Naive thymus-derived CD4-positive, alpha-beta T cell (primary cell): ENCODE measurements around the gene SGSM2. TPM values are rescaled to one million over a fixed set of nuclear protein-coding genes. Genes with fewer than 3 reads are reported as not detected.

Source experiments
- ATAC-seq: fragments of 150-1000 bp; cut with Tn5 transposase; 2 replicates; pipeline ENCODE4 v1.10.0; 2021; ENCODE audit warnings: mild to moderate bottlenecking, moderate library complexity
- CTCF ChIA-PET: fragments of 350-600 bp; sonication (Branson Sonifier 250); formaldehyde crosslinking; loops from one replicate; lab custom pipeline; 2021; ENCODE audit warnings: antibody characterized with exemption; lab: Charles Lee
- POLR2A ChIA-PET: fragments of 350-600 bp; sonication (Branson Sonifier 250); formaldehyde crosslinking; loops from one replicate; lab custom pipeline; 2021; ENCODE audit warnings: antibody characterized with exemption, inconsistent platforms; lab: Charles Lee
- DNase-seq, 9 donors: peaks; one replicate each; pipeline versions ENCODE4 v3.0.0 to v3.0.0-alpha.2; 2020 to 2022; ENCODE audit warnings: mixed read lengths in 1 of 9
- H3K27ac ChIP-seq: one replicate; pipeline ENCODE4 v1.7.0; 2013; ENCODE audit warnings: mild to moderate bottlenecking, low read depth, low read length, moderate library complexity
- H3K27me3 ChIP-seq, 2 donors: one replicate each; pipeline ENCODE4 v1.7.0; 2013; ENCODE audit warnings: low read length in 2 of 2, mild to moderate bottlenecking in 2 of 2, moderate library complexity in 2 of 2; ENCODE audit not compliant: control insufficient read depth in 2 of 2, insufficient read depth in 2 of 2
- H3K36me3 ChIP-seq, 3 experiments: 1 replicate in 2 of 3; 2 replicates in 1 of 3; pipeline ENCODE4 v1.7.0; 2013; ENCODE audit warnings: low read length in 3 of 3, mild to moderate bottlenecking in 3 of 3, moderate library complexity in 1 of 3; ENCODE audit not compliant: insufficient read depth in 3 of 3, control insufficient read depth in 2 of 3
- H3K4me1 ChIP-seq, 2 donors: one replicate each; pipeline ENCODE4 v1.7.0; 2013; ENCODE audit warnings: low read length in 2 of 2, mild to moderate bottlenecking in 2 of 2, moderate library complexity in 1 of 2; ENCODE audit not compliant: control insufficient read depth in 2 of 2, insufficient read depth in 2 of 2
- H3K4me3 ChIP-seq: 2 replicates; pipeline ENCODE4 v1.7.0; 2013; ENCODE audit warnings: mild to moderate bottlenecking, low read length
- H3K9me3 ChIP-seq, 3 experiments: 1 replicate in 2 of 3; 2 replicates in 1 of 3; pipeline ENCODE4 v1.7.0; 2013; ENCODE audit warnings: low read length in 3 of 3; ENCODE audit not compliant: control insufficient read depth in 2 of 3
- H3K27ac Mint-ChIP-seq, 9 donors: one replicate each; pipeline ENCODE4 v1.8.0; 2020 to 2022; ENCODE audit warnings: mixed read lengths in 9 of 9, mild to moderate bottlenecking in 8 of 9, moderate library complexity in 5 of 9, inconsistent platforms in 2 of 9
- H3K27me3 Mint-ChIP-seq, 5 donors: one replicate each; pipeline ENCODE4 v1.8.0; 2021 to 2022; ENCODE audit warnings: mixed read lengths in 5 of 5, mild to moderate bottlenecking in 1 of 5
- H3K36me3 Mint-ChIP-seq, 5 donors: one replicate each; pipeline ENCODE4 v1.8.0; 2020 to 2022; ENCODE audit warnings: mixed read lengths in 5 of 5, mild to moderate bottlenecking in 3 of 5, inconsistent platforms in 1 of 5
- H3K4me1 Mint-ChIP-seq, 7 donors: one replicate each; pipeline ENCODE4 v1.8.0; 2020 to 2022; ENCODE audit warnings: mixed read lengths in 7 of 7, mild to moderate bottlenecking in 3 of 7, inconsistent platforms in 1 of 7
- H3K4me3 Mint-ChIP-seq, 10 donors: one replicate each; pipeline ENCODE4 v1.8.0; 2020 to 2022; ENCODE audit warnings: mild to moderate bottlenecking in 10 of 10, mixed read lengths in 10 of 10, moderate library complexity in 6 of 10, inconsistent platforms in 2 of 10
- H3K9me3 Mint-ChIP-seq, 11 donors: one replicate each; pipeline ENCODE4 v1.8.0; 2020 to 2022; ENCODE audit warnings: mixed read lengths in 11 of 11, mild to moderate bottlenecking in 4 of 11, inconsistent platforms in 1 of 11, moderate library complexity in 1 of 11
- intact Hi-C, 2 donors: fragments of 100-400 bp; cut with micrococcal nuclease; formaldehyde crosslinking; loops; one replicate each; pipeline ENCODE4 v1.15.1; 2023
- polyA plus RNA-seq, 2 donors: library from polyadenylated mRNA; unstranded; fragments of 300-500 nt; fragmentation: Illumina TruSeq; gene quantifications; one replicate each; pipeline ENCODE4 v1.2.3, GENCODE V29; 2021
- total RNA-seq, 6 experiments: library from RNA in 5 of 6; stranded (reverse) in 5 of 6; gene quantifications; 1 replicate in 5 of 6; 2 replicates in 1 of 6; pipeline ENCODE4 v1.2.3 and lab custom pipeline; 2021 to 2026

Gene SGSM2
- total and polyA plus RNA-seq, 7 experiments from 2014 or later = 9.4 to 151 (median 118) TPM

GRCh38 chr17:2390199-2390836, 53.0 kb downstream of the SGSM2 start:
- DNase-seq (peak in 1 of 9 donors; percentile 9), ATAC-seq (no peak)
- Histone ChIP-seq H3K9me3 (no peaks in the 10 kb centered on the region), H3K27ac (peak overlapping the region; percentile 100), H3K4me1 (peaks cover 15 to 32% of the 10 kb centered on the region in 2 donors), H3K27me3 (no peaks in the 10 kb centered on the region), H3K4me3 (no peak overlapping the region), H3K36me3 (peaks cover 0 to 36% (median 0%) of the 10 kb centered on the region in 3 experiments)
- POLR2A ChIA-PET = interaction anchor here (9.6 kb wide), 1 partner anchor 11 kb away, joined by 82 read pairs; the partner anchor contains the start of gene MNT
- peaks cover 28 to 53% (median 40%) of the 10 kb centered on the region in 7 donors for H3K4me1 Mint-ChIP-seq
- H3K27me3 Mint-ChIP-seq = no peaks in the 10 kb centered on the region
- peak overlapping the region; percentile 25 to 96 (median 60) for H3K27ac Mint-ChIP-seq
- intact Hi-C loops = no loop called here
- H3K36me3 Mint-ChIP-seq = peaks cover 0 to 8% (median 7%) of the 10 kb centered on the region in 5 donors
- CTCF ChIA-PET = interaction anchor here (2.7 kb wide), 1 partner anchor 8 kb away, joined by 14 read pairs; no protein-coding TSS in a partner anchor
- H3K9me3 Mint-ChIP-seq = peaks cover 0 to 8% (median 0%) of the 10 kb centered on the region in 11 donors
- peak overlapping the region in 6 of 10 donors; percentile 14 to 69 (median 30) for H3K4me3 Mint-ChIP-seq

DNA sequence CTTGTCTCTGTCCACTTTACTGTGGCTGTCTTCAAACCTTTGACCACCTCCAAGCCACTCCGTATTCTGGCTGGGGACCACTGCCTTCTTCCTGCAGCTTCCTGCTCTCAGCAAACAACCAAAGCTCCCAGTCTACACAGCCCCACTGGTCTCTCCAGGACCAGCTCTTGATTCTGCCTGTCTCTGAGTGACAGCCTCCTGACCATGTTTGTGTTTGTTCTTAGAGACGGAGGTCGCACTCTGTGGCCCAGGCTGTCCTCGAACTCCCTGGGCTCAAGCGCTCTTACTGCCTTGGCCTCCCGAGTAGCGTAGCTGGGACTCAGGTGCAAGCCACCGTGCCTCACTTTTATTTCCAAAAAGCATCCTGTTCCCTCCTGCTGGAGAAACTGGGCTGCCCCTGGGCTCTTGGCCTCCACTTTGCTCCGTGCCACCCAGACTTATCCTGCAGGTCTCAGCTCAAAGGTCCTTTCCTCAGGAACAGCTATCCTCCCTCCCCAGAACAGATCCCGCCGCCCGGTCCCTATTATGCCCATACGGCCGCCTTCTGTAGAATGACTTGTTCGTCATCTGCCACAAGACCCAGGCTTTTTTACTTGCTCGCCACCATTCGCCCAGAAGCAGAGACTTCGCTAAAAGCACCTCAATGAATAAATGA, 54.4 kb downstream of the SGSM2 start:
- H3K36me3 Mint-ChIP-seq = peaks cover 0 to 8% (median 7%) of the 10 kb centered on the region in 5 donors
- H3K27ac Mint-ChIP-seq = peak overlapping the region; percentile 90 to 98 (median 95)
- H3K27me3 Mint-ChIP-seq = no peaks in the 10 kb centered on the region
- Histone ChIP-seq H3K4me1 (peaks cover 15 to 44% of the 10 kb centered on the region in 2 donors), H3K27ac (peak overlapping the region; percentile 100), H3K36me3 (peaks cover 0 to 24% (median 0%) of the 10 kb centered on the region in 3 experiments), H3K4me3 (peak overlapping the region; percentile 89), H3K27me3 (no peaks in the 10 kb centered on the region), H3K9me3 (no peaks in the 10 kb centered on the region)
- no peak for ATAC-seq
- DNase-seq = no peak
- POLR2A ChIA-PET = interaction anchor here (1.0 to 9.6 kb wide), 7 partner anchors 10 to 119 kb away, joined by 3 to 82 read pairs (median 4); partner anchors contain the start of genes MNT, SGSM2 and TSR1
- peaks cover 33 to 63% (median 49%) of the 10 kb centered on the region in 7 donors for H3K4me1 Mint-ChIP-seq
- intact Hi-C loops = loop anchor here (1.0 to 2.0 kb wide), 8 partner anchors 9 to 742 kb away; partner anchors contain the start of genes SGSM2 (in 2 of the 2), TSR1 (in 2 of the 2), CLUH (in 1 of the 2) and HIC1 (in 1 of the 2)
- CTCF ChIA-PET = interaction anchor here (0.6 to 3.1 kb wide), 4 partner anchors 9 to 25 kb away, joined by 4 to 18 read pairs (median 10); partner anchors contain the start of gene MNT
- peak overlapping the region; percentile 88 to 97 (median 94) for H3K4me3 Mint-ChIP-seq
- H3K9me3 Mint-ChIP-seq = peaks cover 0 to 8% (median 0%) of the 10 kb centered on the region in 11 donors

GRCh38 chr17:2392252-2393173, 55.2 kb downstream of the SGSM2 start:
- POLR2A ChIA-PET = interaction anchor here (0.6 to 9.6 kb wide), 9 partner anchors 9 to 1190 kb away, joined by 3 to 82 read pairs (median 3); partner anchors contain the start of genes MNT, SGSM2, SMG6 and SRR
- peak overlapping the region; percentile 90 to 98 (median 96) for H3K27ac Mint-ChIP-seq
- H3K4me1 Mint-ChIP-seq = peaks cover 38 to 70% (median 56%) of the 10 kb centered on the region in 7 donors
- H3K4me3 Mint-ChIP-seq = peak overlapping the region; percentile 88 to 97 (median 94)
- H3K36me3 Mint-ChIP-seq = peaks cover 0 to 8% (median 7%) of the 10 kb centered on the region in 5 donors
- H3K27me3 Mint-ChIP-seq = no peaks in the 10 kb centered on the region
- intact Hi-C loops = loop anchor here (1.0 to 2.0 kb wide), 11 partner anchors 9 to 743 kb away; partner anchors contain the start of genes MNT (in 2 of the 2), SGSM2 (in 2 of the 2), SMG6 (in 2 of the 2) and SRR (in 2 of the 2)
- Histone ChIP-seq H3K4me1 (peaks cover 15 to 52% of the 10 kb centered on the region in 2 donors), H3K4me3 (peak overlapping the region; percentile 89), H3K36me3 (peaks cover 0 to 16% (median 0%) of the 10 kb centered on the region in 3 experiments), H3K27ac (peak overlapping the region; percentile 100), H3K9me3 (no peaks in the 10 kb centered on the region), H3K27me3 (no peaks in the 10 kb centered on the region)
- peak; percentile 78 for ATAC-seq
- CTCF ChIA-PET = interaction anchor here (0.5 to 3.1 kb wide), 5 partner anchors 9 to 32 kb away, joined by 4 to 18 read pairs (median 6); partner anchors contain the start of gene MNT
- H3K9me3 Mint-ChIP-seq = peaks cover 0 to 8% (median 0%) of the 10 kb centered on the region in 11 donors
- peak; percentile 94 to 100 (median 98) for DNase-seq

DNA sequence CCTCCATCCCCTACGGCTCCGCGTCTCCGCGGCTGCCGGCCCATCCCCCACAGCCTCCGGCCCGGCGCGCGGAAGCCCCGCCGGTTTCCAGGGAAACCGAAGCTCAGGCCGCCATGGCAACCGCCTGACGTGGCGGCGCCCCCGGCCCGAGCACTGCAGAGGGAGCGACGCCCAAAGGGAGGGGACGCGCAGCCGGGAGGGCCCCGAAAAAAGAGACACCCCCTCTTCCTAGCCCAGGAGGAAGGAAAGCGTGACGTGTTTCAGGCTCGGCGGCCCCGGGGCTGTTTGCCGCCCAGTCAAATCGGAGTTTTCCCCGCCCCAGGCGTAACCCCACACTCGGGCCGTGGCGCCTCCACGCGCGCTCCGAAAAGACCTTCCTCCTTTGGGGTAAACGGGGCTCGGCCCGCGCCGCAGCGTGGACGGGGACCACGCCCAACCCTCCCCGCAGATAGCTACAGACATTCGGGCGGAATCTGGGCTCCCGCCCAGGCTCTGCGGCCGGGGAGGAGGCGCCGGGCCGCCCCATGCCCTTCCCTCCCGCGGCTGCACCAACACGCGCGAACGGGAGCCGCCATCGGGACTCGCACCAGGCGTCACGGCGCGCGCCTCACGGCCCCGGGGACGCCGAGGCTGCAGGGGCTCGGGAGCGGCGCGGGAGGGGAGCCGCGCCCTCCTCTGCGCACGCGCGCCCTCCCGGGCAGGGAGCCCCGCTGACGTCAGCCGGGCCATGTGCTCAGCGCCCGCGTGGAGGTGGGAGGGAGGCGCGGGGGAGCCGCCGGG, 56.1 kb downstream of the SGSM2 start:
- Mint-ChIP-seq H3K27me3 (no peaks in the 10 kb centered on the region), H3K27ac (peak overlapping the region; percentile 65 to 98 (median 95)), H3K4me1 (peaks cover 43 to 74% (median 59%) of the 10 kb centered on the region in 7 donors), H3K4me3 (peak overlapping the region; percentile 75 to 96 (median 86)), H3K36me3 (peaks cover 0 to 5% (median 2%) of the 10 kb centered on the region in 5 donors), H3K9me3 (peaks cover 0 to 10% (median 0%) of the 10 kb centered on the region in 11 donors)
- H3K9me3 ChIP-seq = no peaks in the 10 kb centered on the region
- peak overlapping the region; percentile 100 for H3K27ac ChIP-seq
- peaks cover 0 to 8% (median 0%) of the 10 kb centered on the region in 3 experiments for H3K36me3 ChIP-seq
- no peaks in the 10 kb centered on the region for H3K27me3 ChIP-seq
- ChIA-PET CTCF (interaction anchor here (0.5 to 3.1 kb wide), 3 partner anchors 11 to 32 kb away, joined by 5 to 18 read pairs (median 14); no protein-coding TSS in a partner anchor), POLR2A (interaction anchor here (0.6 to 9.6 kb wide), 7 partner anchors 8 to 1191 kb away, joined by 3 to 82 read pairs (median 3); partner anchors contain the start of genes MNT, SGSM2, SMG6 and SRR)
- H3K4me3 ChIP-seq = peak overlapping the region; percentile 89
- peaks cover 15 to 60% of the 10 kb centered on the region in 2 donors for H3K4me1 ChIP-seq
- intact Hi-C loops = loop anchor here (1.0 to 2.0 kb wide), 8 partner anchors 8 to 677 kb away; partner anchors contain the start of genes MNT (in 2 of the 2), SGSM2 (in 2 of the 2), SMG6 (in 2 of the 2) and SRR (in 2 of the 2)
- DNase-seq (peak; percentile 89 to 95 (median 91)), ATAC-seq (peak; percentile 72)
